OCI-LY1 (cell line): ENCODE measurements around the gene TIMELESS.
"Not testable (repeated sequence)": the region's sequence is repeated elsewhere in the genome, so short reads cannot be mapped to it uniquely, and the experiment has no call there.

Experiments
- H2AFZ ChIP-seq: fragments of 200-600 bp; sonication (generic), shearing (Covaris generic); 2 replicates; pipeline ENCODE4 v1.6.0; 2014; ENCODE audit warnings: antibody characterized with exemption, mild to moderate bottlenecking, low read length
- H3F3A ChIP-seq: fragments of 200-600 bp; sonication (generic), shearing (Covaris generic); 2 replicates; pipeline ENCODE4 v1.6.0; 2014; ENCODE audit warnings: mild to moderate bottlenecking, antibody characterized with exemption, low read length, moderate library complexity; ENCODE audit not compliant: insufficient read depth
- H3K27ac ChIP-seq: fragments of 200-600 bp; sonication (generic); 2 replicates; pipeline ENCODE4 v1.5.1; 2014; ENCODE audit warnings: low read length, mixed run types, mild to moderate bottlenecking, low read depth; ENCODE audit not compliant: poor library complexity, severe bottlenecking
- H3K27me3 ChIP-seq: fragments of 200-600 bp; sonication (generic); 2 replicates; pipeline ENCODE4 v1.6.0; 2014; ENCODE audit warnings: antibody characterized with exemption, mild to moderate bottlenecking, low read length, moderate library complexity; ENCODE audit not compliant: insufficient read depth
- H3K36me3 ChIP-seq: fragments of 200-600 bp; sonication (generic); 2 replicates; pipeline ENCODE4 v1.6.1; 2014; ENCODE audit warnings: mild to moderate bottlenecking, antibody characterized with exemption, low read length, moderate library complexity, mixed read lengths; ENCODE audit not compliant: insufficient read depth
- H3K4me1 ChIP-seq: fragments of 200-600 bp; sonication (generic); 2 replicates; pipeline ENCODE4 v1.5.1; 2014; ENCODE audit warnings: mild to moderate bottlenecking, low read length, moderate library complexity; ENCODE audit not compliant: insufficient read depth, severe bottlenecking
- H3K4me2 ChIP-seq: fragments of 200-600 bp; sonication (generic), shearing (Covaris generic); 2 replicates; pipeline ENCODE4 v1.6.1; 2014; ENCODE audit warnings: low read length
- H3K4me3 ChIP-seq: fragments of 200-600 bp; sonication (generic); 2 replicates; pipeline ENCODE4 v1.5.1; 2014; ENCODE audit warnings: low read length, low read depth, mild to moderate bottlenecking, mixed read lengths; ENCODE audit not compliant: poor library complexity, severe bottlenecking
- H3K79me2 ChIP-seq: fragments of 200-600 bp; shearing (Covaris generic); 2 replicates; pipeline ENCODE4 v1.6.1; 2016; ENCODE audit warnings: mixed run types, low read length, mixed read lengths; ENCODE audit not compliant: insufficient read depth
- H3K9ac ChIP-seq: fragments of 200-600 bp; sonication (generic), shearing (Covaris generic); 2 replicates; pipeline ENCODE4 v1.6.1; 2014; ENCODE audit warnings: mild to moderate bottlenecking, low read length, mixed read lengths
- H3K9me2 ChIP-seq: fragments of 200-600 bp; sonication (generic), shearing (Covaris generic); 2 replicates; pipeline ENCODE4 v1.6.1; 2014; ENCODE audit warnings: low read depth, mild to moderate bottlenecking, low read length, mixed read lengths
- H3K9me3 ChIP-seq: fragments of 200-600 bp; shearing (Covaris generic); 2 replicates; pipeline ENCODE4 v1.6.1; 2014; ENCODE audit warnings: low read length, mixed read lengths
- H4K20me1 ChIP-seq: fragments of 200-600 bp; sonication (generic), shearing (Covaris generic); 2 replicates; pipeline ENCODE4 v1.6.0; 2016; ENCODE audit warnings: mild to moderate bottlenecking, low read length; ENCODE audit not compliant: insufficient read depth
- CTCF ChIP-seq: fragments of 200-600 bp; sonication (generic), shearing (Covaris generic); IDR thresholded peaks from 2 replicates; pipeline ENCODE4 v1.5.1; 2017; ENCODE audit warnings: mild to moderate bottlenecking, antibody characterized with exemption, low read length, moderate library complexity, mixed read lengths
- EZH2 ChIP-seq: fragments of 200-600 bp; sonication (generic), shearing (Covaris generic); IDR thresholded peaks from 2 replicates; pipeline ENCODE4 v1.8.0; 2017; ENCODE audit warnings: borderline replicate concordance, mixed run types, mild to moderate bottlenecking, antibody characterized with exemption, low read length, moderate library complexity, mixed read lengths

TIMELESS gene

GRCh38 chr12:56448860-56449621 is at the start of gene TIMELESS:
TIMELESS (minus strand) TSS chr12:56449426; CDS start chr12:56434170, 15,256 bp downstream.
- no peak for TF ChIP-seq CTCF
- TF ChIP-seq EZH2 = no peak
- H2AFZ ChIP-seq = no peak within 1 kb of the TSS; the same call in 1 of the 2 replicates
- H3K9me3 ChIP-seq = no peaks in the 10 kb centered on the region

GRCh38 chr12:56498126-56498902 is 49.1 kb upstream of the TIMELESS start:
- not testable (repeated sequence) for H2AFZ ChIP-seq, H4K20me1 ChIP-seq, H3K9ac ChIP-seq, H3K4me2 ChIP-seq, H3K36me3 ChIP-seq, H3K9me3 ChIP-seq, H3K27me3 ChIP-seq, H3K79me2 ChIP-seq, H3F3A ChIP-seq, H3K9me2 ChIP-seq, H3K27ac ChIP-seq, H3K4me3 ChIP-seq, H3K4me1 ChIP-seq

More at GRCh38 chr12:56448860-56449621, at the start of gene TIMELESS:
- Histone ChIP-seq H3K27ac (peak within 1 kb of the TSS; percentile 84), H3K36me3 (peaks cover 14% of the 10 kb centered on the region), H3K79me2 (0 out of 2 replicates have a peak, but pooled peaks cover 5% of the 10 kb centered on the region), H3K4me2 (peak within 1 kb of the TSS; percentile 81), H3K4me1 (peaks cover 18% of the 10 kb centered on the region), H3K4me3 (peak within 1 kb of the TSS; percentile 84), H3K9ac (peak within 1 kb of the TSS; percentile 89), H3K9me2 (no peaks in the 10 kb centered on the region), H3K27me3 (no peaks in the 10 kb centered on the region), H3F3A (no peaks in the 10 kb centered on the region), H4K20me1 (no peaks in the 10 kb centered on the region)

GRCh38 chr12:56496704-56497103 is 47.5 kb upstream of the TIMELESS start:
- H3K4me1 ChIP-seq, H3K27ac ChIP-seq, H3K9me3 ChIP-seq, H2AFZ ChIP-seq, H3K4me3 ChIP-seq, H3K9ac ChIP-seq, H3K27me3 ChIP-seq, H3F3A ChIP-seq, H3K36me3 ChIP-seq, H3K4me2 ChIP-seq, H3K9me2 ChIP-seq, H4K20me1 ChIP-seq, H3K79me2 ChIP-seq: not testable (repeated sequence)
- peak; percentile 24; the same call in 1 of the 2 replicates for TF ChIP-seq CTCF

- H3K4me3 ChIP-seq, H3K9ac ChIP-seq, H3K9me2 ChIP-seq, H3K79me2 ChIP-seq, H3F3A ChIP-seq, H3K27ac ChIP-seq, H3K4me1 ChIP-seq, H4K20me1 ChIP-seq, H2AFZ ChIP-seq, H3K9me3 ChIP-seq, H3K36me3 ChIP-seq, H3K27me3 ChIP-seq, H3K4me2 ChIP-seq: not testable (repeated sequence)
Observed at GRCh38 chr12:56494481-56494880, 45.3 kb upstream of the TIMELESS start.

- H3K4me2 ChIP-seq, H3K9me3 ChIP-seq, H3K9me2 ChIP-seq, H3K36me3 ChIP-seq, H3K4me3 ChIP-seq, H3F3A ChIP-seq, H3K9ac ChIP-seq, H3K79me2 ChIP-seq, H3K27ac ChIP-seq, H4K20me1 ChIP-seq, H3K27me3 ChIP-seq, H3K4me1 ChIP-seq, H2AFZ ChIP-seq: not testable (repeated sequence)
Observed at GRCh38 chr12:56494106-56494415, 44.8 kb upstream of the TIMELESS start.
